IMR-90 (cell line): ENCODE data around the gene TMCO1. TPM values are rescaled to one million over a fixed set of nuclear protein-coding genes. Genes with fewer than 3 reads are reported as not detected.

Source experiments
- ATAC-seq: fragments of 200-7000 bp; cut with Tn5 transposase; 2 replicates; pipeline ENCODE4 v1.9.1; 2020; ENCODE audit warnings: low read depth, mild to moderate bottlenecking, moderate library complexity
- BruUV-seq: library from RNA; stranded (reverse); fragments of 400-500 nt; replicated peaks from 2 replicates; lab custom pipeline; 2021; lab: Mats Ljungman, UMichigan
- CTCF ChIA-PET: fragments of 300-600 bp; formaldehyde crosslinking; extraction: SDS; loops from one replicate; lab custom pipeline; 2021; ENCODE audit warnings: antibody characterized with exemption; lab: Yijun Ruan, JAX
- POLR2A ChIA-PET: fragments of 300-600 bp; sonication (Branson Sonifier 250); formaldehyde crosslinking; loops from one replicate; lab custom pipeline; 2022; ENCODE audit warnings: antibody characterized with exemption; ENCODE audit not compliant: unreplicated experiment; lab: Charles Lee
- DNase-seq: peaks from one replicate; pipeline ENCODE4 v3.0.0; 2013
- H2AFZ ChIP-seq: replicated peaks from 2 replicates; pipeline ENCODE3; 2013; ENCODE audit warnings: low read length, mild to moderate bottlenecking; ENCODE audit not compliant: poor library complexity
- H2AK5ac ChIP-seq: 2 replicates; pipeline ENCODE4 v1.6.1; 2013; ENCODE audit warnings: low read depth, low read length, inconsistent platforms
- H2AK9ac ChIP-seq: replicated peaks from 2 replicates; pipeline ENCODE3; 2013; ENCODE audit warnings: mild to moderate bottlenecking, low read depth, low read length, moderate library complexity; ENCODE audit not compliant: poor library complexity
- H2BK120ac ChIP-seq: 2 replicates; pipeline ENCODE4 v1.6.1; 2013; ENCODE audit warnings: low read depth, low read length, inconsistent platforms
- H2BK15ac ChIP-seq: 3 replicates; pipeline ENCODE4 v1.6.1; 2013; ENCODE audit warnings: low read depth, low read length, inconsistent platforms
- H2BK20ac ChIP-seq: 2 replicates; pipeline ENCODE4 v1.6.1; 2013; ENCODE audit warnings: low read depth, mild to moderate bottlenecking, inconsistent platforms, low read length, moderate library complexity
- H2BK5ac ChIP-seq: 2 replicates; pipeline ENCODE4 v1.6.1; 2013; ENCODE audit warnings: mild to moderate bottlenecking, low read depth, low read length, inconsistent platforms; ENCODE audit not compliant: poor library complexity, severe bottlenecking
- H3K14ac ChIP-seq: replicated peaks from 2 replicates; pipeline ENCODE4 v1.6.1; 2013; ENCODE audit warnings: low read depth, low read length, inconsistent platforms
- H3K18ac ChIP-seq: 2 replicates; pipeline ENCODE4 v1.6.1; 2013; ENCODE audit warnings: low read depth, low read length, control low read depth
- H3K23ac ChIP-seq: 2 replicates; pipeline ENCODE4 v1.6.1; 2013; ENCODE audit warnings: low read depth, low read length, inconsistent platforms
- H3K27ac ChIP-seq: 2 replicates; pipeline ENCODE4 v1.5.1; 2013; ENCODE audit warnings: mild to moderate bottlenecking, control low read depth, low read length; ENCODE audit not compliant: insufficient read depth
- H3K27me3 ChIP-seq: 2 replicates; pipeline ENCODE4 v1.6.1; 2013; ENCODE audit warnings: low read length; ENCODE audit not compliant: control insufficient read depth, insufficient read depth
- H3K36me3 ChIP-seq: 2 replicates; pipeline ENCODE4 v1.6.1; 2013; ENCODE audit warnings: low read length, mixed read lengths; ENCODE audit not compliant: control insufficient read depth, insufficient read depth
- H3K4ac ChIP-seq: 2 replicates; pipeline ENCODE4 v1.6.1; 2013; ENCODE audit warnings: low read depth, low read length, inconsistent platforms
- H3K4me1 ChIP-seq: 2 replicates; pipeline ENCODE4 v1.6.1; 2013; ENCODE audit warnings: low read length, mixed read lengths; ENCODE audit not compliant: control insufficient read depth, insufficient read depth
- H3K4me2 ChIP-seq: 2 replicates; pipeline ENCODE4 v1.6.1; 2013; ENCODE audit warnings: low read depth, mild to moderate bottlenecking, control low read depth, low read length, moderate library complexity
- H3K4me3 ChIP-seq: 2 replicates; pipeline ENCODE4 v1.5.1; 2013; ENCODE audit warnings: low read depth, mild to moderate bottlenecking, control low read depth, low read length, moderate library complexity; ENCODE audit not compliant: insufficient read depth
- H3K56ac ChIP-seq: 2 replicates; pipeline ENCODE4 v1.6.1; 2013; ENCODE audit warnings: low read length, inconsistent platforms; ENCODE audit not compliant: insufficient read depth; ENCODE audit errors: extremely low read depth
- H3K79me1 ChIP-seq, 2 experiments: 2 replicates each; pipeline ENCODE4 v1.6.1; 2013; ENCODE audit warnings: low read length in 2 of 2, inconsistent platforms in 1 of 2, low read depth in 1 of 2
- H3K9ac ChIP-seq: 2 replicates; pipeline ENCODE4 v1.6.1; 2013; ENCODE audit warnings: low read depth, low read length, control low read depth
- H3K9me1 ChIP-seq: 2 replicates; pipeline ENCODE4 v1.6.1; 2013; ENCODE audit warnings: low read length, inconsistent platforms; ENCODE audit not compliant: insufficient read depth
- H3K9me3 ChIP-seq: 2 replicates; pipeline ENCODE4 v1.6.1; 2013; ENCODE audit warnings: low read length; ENCODE audit not compliant: control insufficient read depth, insufficient read depth
- H4K20me1 ChIP-seq: 2 replicates; pipeline ENCODE4 v1.6.1; 2013; ENCODE audit warnings: low read length, inconsistent platforms; ENCODE audit not compliant: insufficient read depth
- H4K5ac ChIP-seq: 2 replicates; pipeline ENCODE4 v1.6.1; 2013; ENCODE audit warnings: mild to moderate bottlenecking, low read depth, low read length, control low read depth
- H4K8ac ChIP-seq, 2 experiments: 2 replicates each; pipeline ENCODE4 v1.6.1; 2013; ENCODE audit warnings: low read depth in 2 of 2, low read length in 2 of 2, control low read depth in 1 of 2, inconsistent platforms in 1 of 2
- H4K91ac ChIP-seq: 2 replicates; pipeline ENCODE4 v1.6.1; 2013; ENCODE audit warnings: low read depth, low read length, inconsistent platforms; ENCODE audit not compliant: insufficient read depth
- BHLHE40 ChIP-seq: fragments of 150-350 bp; IDR thresholded peaks from 2 replicates; pipeline ENCODE4 v1.6.1; 2016; ENCODE audit warnings: mild to moderate bottlenecking, low read depth, low read length
- ELK1 ChIP-seq: fragments of 150-350 bp; IDR thresholded peaks from 2 replicates; pipeline ENCODE4 v1.6.1; 2016; ENCODE audit warnings: low read depth, mild to moderate bottlenecking, low read length, moderate library complexity, borderline replicate concordance
- FOS ChIP-seq: fragments of 150-350 bp; IDR thresholded peaks from 2 replicates; pipeline ENCODE4 v1.6.1; 2016; ENCODE audit warnings: low read depth, low read length
- MAZ ChIP-seq: IDR thresholded peaks from 2 replicates; pipeline ENCODE4 v1.6.1; 2012; ENCODE audit warnings: low read depth, mild to moderate bottlenecking, low read length, improper control_type of control experiment, moderate library complexity, borderline replicate concordance
- MXI1 ChIP-seq: IDR thresholded peaks from 2 replicates; pipeline ENCODE4 v1.6.1; 2012; ENCODE audit warnings: low read depth, mild to moderate bottlenecking, low read length, moderate library complexity, borderline replicate concordance
- POLR2A ChIP-seq: IDR thresholded peaks from 2 replicates; pipeline ENCODE4 v1.6.1; 2012; ENCODE audit warnings: mild to moderate bottlenecking, low read depth, low read length
- RCOR1 ChIP-seq: IDR thresholded peaks from 2 replicates; pipeline ENCODE4 v1.6.1; 2012; ENCODE audit warnings: mild to moderate bottlenecking, low read length, improper control_type of control experiment; ENCODE audit not compliant: insufficient replicate concordance
- WGBS, 2 experiments: methylation state at CpG; one replicate each; pipeline versions ENCODE4 v1.1.5 to v1.1.7; 2013; ENCODE audit warnings: missing lambda C conversion rate in 2 of 2; ENCODE audit not compliant: insufficient read length in 1 of 2; ENCODE audit errors: extremely low coverage in 2 of 2; 5-methylcytosine and 5-hydroxymethylcytosine counted together
- dilution Hi-C: fragments of 300-500 bp; cut with HindIII; formaldehyde crosslinking; loops from one replicate; pipeline ENCODE4 v1.14.3; 2018; ENCODE audit warnings: low sequenced_read_pairs; ENCODE audit not compliant: unreplicated experiment
- in situ Hi-C: fragments of 300-500 bp; cut with MboI; formaldehyde crosslinking; loops from 3 replicates; pipeline ENCODE4 v1.14.3; 2019; ENCODE audit warnings: low sequenced_read_pairs, inconsistent platforms, mixed read lengths
- intact Hi-C: fragments of 100-400 bp; cut with micrococcal nuclease; formaldehyde crosslinking; loops from 2 replicates; pipeline ENCODE4 v1.10.0; 2022
- polyA plus RNA-seq, 3 experiments: library from polyadenylated mRNA; depleted of rRNA; stranded (reverse); fragments of >200 nt; gene quantifications; 2 replicates each; pipeline ENCODE4 v1.2.3, GENCODE V29; 2012; ENCODE audit warnings: low replicate concordance in 1 of 3
- total RNA-seq: library from RNA; depleted of rRNA; stranded (reverse); fragments of >200 nt; gene quantifications from 2 replicates; pipeline ENCODE4 v1.2.3, GENCODE V29; 2012

TMCO1 gene
- total and polyA plus RNA-seq, 2 of the 4 experiments (the other 2 are of a cell fraction), result 86.4 to 113 TPM

GRCh38 chr1:165815725-165816124 is 47.1 kb upstream of the TMCO1 start:
- intact Hi-C loops, result no loop called here
- Histone ChIP-seq H3K79me1 (no peaks in the 10 kb centered on the region), H3K36me3 (no peaks in the 10 kb centered on the region), H3K18ac (no peak overlapping the region), H3K27ac (no peak overlapping the region), H2BK120ac (no peak overlapping the region), H2BK15ac (no peak overlapping the region), H3K4me3 (no peak overlapping the region), H3K56ac (no peak overlapping the region), H3K23ac (no peak overlapping the region), H2BK5ac (no peak overlapping the region), H2AK9ac (no peak overlapping the region), H4K8ac (no peak overlapping the region), H2BK20ac (no peak overlapping the region), H3K9ac (no peak overlapping the region), H3K4me2 (peak overlapping the region; percentile 33; the same call in 1 of the 2 replicates), H3K27me3 (no peaks in the 10 kb centered on the region), H3K4me1 (no peaks in the 10 kb centered on the region; the same call in 1 of the 2 replicates), H4K5ac (no peak overlapping the region), H3K9me1 (no peaks in the 10 kb centered on the region), H3K14ac (no peak overlapping the region), H3K9me3 (no peaks in the 10 kb centered on the region), H2AFZ (peak overlapping the region; percentile 19), H3K4ac (no peak overlapping the region), H4K91ac (no peak overlapping the region), H4K20me1 (no peaks in the 10 kb centered on the region), H2AK5ac (no peak overlapping the region)
- ChIA-PET POLR2A (no interaction called here), CTCF (no interaction called here)
- dilution Hi-C loops, result no loop called here
- peak; percentile 96 for ATAC-seq
- in situ Hi-C loops, result no loop called here
- TF ChIP-seq ELK1 (no peak), MAZ (no peak), BHLHE40 (0 out of 2 replicates have a peak, but pooled peaks have one; percentile 8), MXI1 (no peak), POLR2A (no peak), FOS (0 out of 2 replicates have a peak, but pooled peaks have one; percentile 3), RCOR1 (no peak)
- no TSS peak for BruUV-seq
- WGBS, 2 experiments, result 20% methylated on average over 1 of the region's 3 CpGs; no CpG with 5 or more reads in 1 of the 2 experiments
- peak; percentile 65 for DNase-seq
